WTC11 (cell line): ENCODE measurements around the gene MAB21L4. TPM values are rescaled to one million over a fixed set of nuclear protein-coding genes. Genes with fewer than 3 reads are reported as not detected.

Experiments used
- ATAC-seq: fragments of 200-7000 bp; cut with Tn5 transposase; 2 replicates; pipeline ENCODE4 v1.10.0; 2021; ENCODE audit warnings: mild to moderate bottlenecking, moderate library complexity
- CTCF ChIA-PET: fragments of 300-600 bp; sonication (Branson Sonifier 250); formaldehyde crosslinking; loops from one replicate; lab custom pipeline; 2021; ENCODE audit warnings: antibody characterized with exemption; lab: Charles Lee
- POLR2A ChIA-PET: fragments of 350-600 bp; sonication (Branson Sonifier 250); formaldehyde crosslinking; loops from one replicate; lab custom pipeline; 2021; ENCODE audit warnings: antibody characterized with exemption; lab: Charles Lee
- DNase-seq: peaks from one replicate; pipeline ENCODE4 v3.0.0; 2021; ENCODE audit warnings: low spot score
- H3K27ac Mint-ChIP-seq: 2 replicates; pipeline ENCODE4 v1.8.0; 2021; ENCODE audit warnings: mixed read lengths
- H3K27me3 Mint-ChIP-seq: 2 replicates; pipeline ENCODE4 v1.8.0; 2021; ENCODE audit warnings: low read depth, mild to moderate bottlenecking, moderate library complexity, mixed read lengths
- H3K36me3 Mint-ChIP-seq: 2 replicates; pipeline ENCODE4 v1.8.0; 2021; ENCODE audit warnings: mixed read lengths
- H3K4me1 Mint-ChIP-seq: 2 replicates; pipeline ENCODE4 v1.8.0; 2022; ENCODE audit warnings: mixed read lengths
- H3K4me3 Mint-ChIP-seq: 2 replicates; pipeline ENCODE4 v1.8.0; 2021; ENCODE audit warnings: mild to moderate bottlenecking, moderate library complexity, mixed read lengths
- H3K9me3 Mint-ChIP-seq: 2 replicates; pipeline ENCODE4 v1.8.0; 2021; ENCODE audit warnings: mixed read lengths
- ATF1 ChIP-seq: sonication (generic); formaldehyde crosslinking; IDR thresholded peaks from 2 replicates; pipeline ENCODE4 v1.8.1; 2023; ENCODE audit warnings: mild to moderate bottlenecking, moderate library complexity, missing genetic modification reagents
- CBFB ChIP-seq: sonication (generic); formaldehyde crosslinking; IDR thresholded peaks from 2 replicates; pipeline ENCODE4 v1.8.1; 2022; ENCODE audit warnings: mild to moderate bottlenecking, low read depth, missing genetic modification reagents
- CREB1 ChIP-seq: sonication (generic); formaldehyde crosslinking; IDR thresholded peaks from 2 replicates; pipeline ENCODE4 v1.8.0; 2023; ENCODE audit warnings: mild to moderate bottlenecking, missing genetic modification reagents
- CREM ChIP-seq: sonication (generic); formaldehyde crosslinking; IDR thresholded peaks from 2 replicates; pipeline ENCODE4 v1.8.1; 2022; ENCODE audit warnings: mild to moderate bottlenecking, missing genetic modification reagents, moderate library complexity
- ESRRA ChIP-seq: sonication (generic); formaldehyde crosslinking; IDR thresholded peaks from 2 replicates; pipeline ENCODE4 v1.8.1; 2022; ENCODE audit warnings: mild to moderate bottlenecking, missing genetic modification reagents, borderline replicate concordance
- FOXP1 ChIP-seq: sonication (generic); formaldehyde crosslinking; IDR thresholded peaks from 2 replicates; pipeline ENCODE4 v1.8.0; 2022; ENCODE audit warnings: missing genetic modification reagents, mild to moderate bottlenecking, moderate library complexity, borderline replicate concordance
- GABPB1 ChIP-seq: sonication (generic); formaldehyde crosslinking; IDR thresholded peaks from 2 replicates; pipeline ENCODE4 v1.8.1; 2023; ENCODE audit warnings: mild to moderate bottlenecking, missing genetic modification reagents
- GRHL2 ChIP-seq: fragments of 250-450 bp; sonication (Bioruptor Pico); IDR thresholded peaks from 2 replicates; pipeline ENCODE4 v1.8.0; 2022; ENCODE audit warnings: mild to moderate bottlenecking, moderate library complexity; ENCODE audit not compliant: insufficient replicate concordance, severe bottlenecking
- GTF2I ChIP-seq: fragments of 250-450 bp; sonication (Bioruptor Pico); conservative IDR thresholded peaks from 2 replicates; pipeline ENCODE4 v1.4.0; 2021; ENCODE audit warnings: mild to moderate bottlenecking
- JAZF1 ChIP-seq: fragments of 250-450 bp; sonication (Bioruptor Pico); IDR thresholded peaks from 2 replicates; pipeline ENCODE4 v1.9.0; 2021; ENCODE audit warnings: moderate library complexity, mild to moderate bottlenecking, inconsistent platforms
- NFATC4 ChIP-seq: fragments of 250-450 bp; sonication (Bioruptor Pico); IDR thresholded peaks from 2 replicates; pipeline ENCODE4 v1.9.0; 2021; ENCODE audit warnings: mild to moderate bottlenecking
- NR2C2 ChIP-seq: sonication (generic); formaldehyde crosslinking; IDR thresholded peaks from 2 replicates; pipeline ENCODE4 v1.8.0; 2022; ENCODE audit warnings: mild to moderate bottlenecking, missing genetic modification reagents
- TCF7 ChIP-seq: sonication (generic); formaldehyde crosslinking; IDR thresholded peaks from 2 replicates; pipeline ENCODE4 v1.8.0; 2022; ENCODE audit warnings: mild to moderate bottlenecking, low read depth, missing genetic modification reagents, moderate library complexity
- ZNF219 ChIP-seq: sonication (generic); formaldehyde crosslinking; IDR thresholded peaks from 2 replicates; pipeline ENCODE4 v1.8.0; 2023; ENCODE audit warnings: missing genetic modification reagents, mild to moderate bottlenecking, borderline replicate concordance
- ZNF281 ChIP-seq: sonication (generic); formaldehyde crosslinking; IDR thresholded peaks from 2 replicates; pipeline ENCODE4 v1.8.0; 2023; ENCODE audit warnings: mild to moderate bottlenecking, missing genetic modification reagents
- ZNF416 ChIP-seq: fragments of 250-450 bp; sonication (Bioruptor Pico); IDR thresholded peaks from 2 replicates; pipeline ENCODE4 v1.9.0; 2021; ENCODE audit warnings: mild to moderate bottlenecking, inconsistent platforms
- ZNF423 ChIP-seq: fragments of 250-450 bp; sonication (Bioruptor Pico); IDR thresholded peaks from 2 replicates; pipeline ENCODE4 v2.1.2; 2022; ENCODE audit warnings: mild to moderate bottlenecking, moderate library complexity
- total RNA-seq: library from RNA; stranded (reverse); gene quantifications from 3 replicates; pipeline ENCODE4 v1.2.3, GENCODE V29; 2021
- TF ChIP-seq, protein P1 (sequence below): sonication (generic); formaldehyde crosslinking; IDR thresholded peaks from 2 replicates; pipeline ENCODE4 v1.8.0; 2023; ENCODE audit warnings: missing genetic modification reagents, mild to moderate bottlenecking, borderline replicate concordance
- TF ChIP-seq, protein P2 (sequence below): sonication (generic); formaldehyde crosslinking; IDR thresholded peaks from 2 replicates; pipeline ENCODE4 v1.8.1; 2022; ENCODE audit warnings: missing genetic modification reagents, borderline replicate concordance

The MAB21L4 gene
- total RNA-seq, 1 experiment from 2014 or later: not detected

- H3K27me3 Mint-ChIP-seq: no peaks in the 10 kb centered on the region
- H3K36me3 Mint-ChIP-seq: no peaks in the 10 kb centered on the region
- peak; percentile 11 for DNase-seq
- no peak for TF ChIP-seq ZNF219 (CRISPR knock-in tag)
- TF ChIP-seq ATF1: no peak
- TF ChIP-seq, protein P1, sequence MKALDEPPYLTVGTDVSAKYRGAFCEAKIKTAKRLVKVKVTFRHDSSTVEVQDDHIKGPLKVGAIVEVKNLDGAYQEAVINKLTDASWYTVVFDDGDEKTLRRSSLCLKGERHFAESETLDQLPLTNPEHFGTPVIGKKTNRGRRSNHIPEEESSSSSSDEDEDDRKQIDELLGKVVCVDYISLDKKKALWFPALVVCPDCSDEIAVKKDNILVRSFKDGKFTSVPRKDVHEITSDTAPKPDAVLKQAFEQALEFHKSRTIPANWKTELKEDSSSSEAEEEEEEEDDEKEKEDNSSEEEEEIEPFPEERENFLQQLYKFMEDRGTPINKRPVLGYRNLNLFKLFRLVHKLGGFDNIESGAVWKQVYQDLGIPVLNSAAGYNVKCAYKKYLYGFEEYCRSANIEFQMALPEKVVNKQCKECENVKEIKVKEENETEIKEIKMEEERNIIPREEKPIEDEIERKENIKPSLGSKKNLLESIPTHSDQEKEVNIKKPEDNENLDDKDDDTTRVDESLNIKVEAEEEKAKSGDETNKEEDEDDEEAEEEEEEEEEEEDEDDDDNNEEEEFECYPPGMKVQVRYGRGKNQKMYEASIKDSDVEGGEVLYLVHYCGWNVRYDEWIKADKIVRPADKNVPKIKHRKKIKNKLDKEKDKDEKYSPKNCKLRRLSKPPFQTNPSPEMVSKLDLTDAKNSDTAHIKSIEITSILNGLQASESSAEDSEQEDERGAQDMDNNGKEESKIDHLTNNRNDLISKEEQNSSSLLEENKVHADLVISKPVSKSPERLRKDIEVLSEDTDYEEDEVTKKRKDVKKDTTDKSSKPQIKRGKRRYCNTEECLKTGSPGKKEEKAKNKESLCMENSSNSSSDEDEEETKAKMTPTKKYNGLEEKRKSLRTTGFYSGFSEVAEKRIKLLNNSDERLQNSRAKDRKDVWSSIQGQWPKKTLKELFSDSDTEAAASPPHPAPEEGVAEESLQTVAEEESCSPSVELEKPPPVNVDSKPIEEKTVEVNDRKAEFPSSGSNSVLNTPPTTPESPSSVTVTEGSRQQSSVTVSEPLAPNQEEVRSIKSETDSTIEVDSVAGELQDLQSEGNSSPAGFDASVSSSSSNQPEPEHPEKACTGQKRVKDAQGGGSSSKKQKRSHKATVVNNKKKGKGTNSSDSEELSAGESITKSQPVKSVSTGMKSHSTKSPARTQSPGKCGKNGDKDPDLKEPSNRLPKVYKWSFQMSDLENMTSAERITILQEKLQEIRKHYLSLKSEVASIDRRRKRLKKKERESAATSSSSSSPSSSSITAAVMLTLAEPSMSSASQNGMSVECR (CRISPR knock-in tag): no peak
- no peak for TF ChIP-seq ESRRA (CRISPR knock-in tag)
- no peak for TF ChIP-seq FOXP1 (CRISPR knock-in tag)
- TF ChIP-seq ZNF416: no peak
- TF ChIP-seq, protein P2, sequence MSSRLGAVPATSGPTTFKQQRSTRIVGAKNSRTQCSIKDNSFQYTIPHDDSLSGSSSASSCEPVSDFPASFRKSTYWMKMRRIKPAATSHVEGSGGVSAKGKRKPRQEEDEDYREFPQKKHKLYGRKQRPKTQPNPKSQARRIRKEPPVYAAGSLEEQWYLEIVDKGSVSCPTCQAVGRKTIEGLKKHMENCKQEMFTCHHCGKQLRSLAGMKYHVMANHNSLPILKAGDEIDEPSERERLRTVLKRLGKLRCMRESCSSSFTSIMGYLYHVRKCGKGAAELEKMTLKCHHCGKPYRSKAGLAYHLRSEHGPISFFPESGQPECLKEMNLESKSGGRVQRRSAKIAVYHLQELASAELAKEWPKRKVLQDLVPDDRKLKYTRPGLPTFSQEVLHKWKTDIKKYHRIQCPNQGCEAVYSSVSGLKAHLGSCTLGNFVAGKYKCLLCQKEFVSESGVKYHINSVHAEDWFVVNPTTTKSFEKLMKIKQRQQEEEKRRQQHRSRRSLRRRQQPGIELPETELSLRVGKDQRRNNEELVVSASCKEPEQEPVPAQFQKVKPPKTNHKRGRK (CRISPR knock-in tag): no peak
- TF ChIP-seq CBFB: no peak
- no peak for TF ChIP-seq GTF2I (CRISPR knock-in tag)
- no peak for TF ChIP-seq TCF7
- TF ChIP-seq NR2C2: no peak
- no peak for TF ChIP-seq CREM (CRISPR knock-in tag)
- TF ChIP-seq NFATC4: no peak
- TF ChIP-seq JAZF1 (CRISPR knock-in tag): no peak
- no peak for TF ChIP-seq ZNF423 (CRISPR knock-in tag)
- no peak for TF ChIP-seq CREB1 (CRISPR knock-in tag)
- no peak for TF ChIP-seq GABPB1 (CRISPR knock-in tag)
- no peak for TF ChIP-seq GRHL2
- no peak for TF ChIP-seq ZNF281 (CRISPR knock-in tag)
- no peaks in the 10 kb centered on the region for H3K4me1 Mint-ChIP-seq
- ATAC-seq: no peak; the same call in 1 of the 2 replicates
- POLR2A ChIA-PET: no interaction called here
- H3K4me3 Mint-ChIP-seq: no peak overlapping the region
- no peaks in the 10 kb centered on the region for H3K9me3 Mint-ChIP-seq
- CTCF ChIA-PET: interaction anchor here (1.0 to 1.1 kb wide), 2 partner anchors 10 to 11 kb away, joined by 4 read pairs; no protein-coding TSS in a partner anchor
- H3K27ac Mint-ChIP-seq: no peak overlapping the region
Measured at GRCh38 chr2:240925568-240926515, 29.9 kb upstream of the MAB21L4 start.
